ENCODE data around the gene CCDC47.

Gene CCDC47

GRCh38 chr17:63753215-63753614, 20.2 kb downstream of the CCDC47 start:
- no peak overlapping the region for H3K27ac ChIP-seq
- no peak for TF ChIP-seq ZFX (IDR thresholded peaks at IDR 0.05)
- no peak for TF ChIP-seq CTCF (conservative IDR thresholded peaks at IDR 0.05)

- TF ChIP-seq ZFX (IDR thresholded peaks at IDR 0.05) (no peak), CTCF (conservative IDR thresholded peaks at IDR 0.05) (no peak)
- no peak overlapping the region for H3K27ac ChIP-seq
These were observed 20.7 kb downstream of the CCDC47 start for GRCh38 chr17:63752707-63753106.

GRCh38 chr17:63751806-63752205, 21.6 kb downstream of the CCDC47 start:
- H3K27ac ChIP-seq, result no peak overlapping the region
- no peak for TF ChIP-seq ZFX (IDR thresholded peaks at IDR 0.05)
- TF ChIP-seq CTCF (conservative IDR thresholded peaks at IDR 0.05), result no peak

GRCh38 chr17:63741408-63742173, 31.8 kb downstream of the CCDC47 start, which contains the start of gene STRADA:
TSS of gene STRADA (minus strand) at chr17:63741799. CDS start at chr17:63728369, 13,430 bp downstream.
- TF ChIP-seq CTCF (conservative IDR thresholded peaks at IDR 0.05), result no peak
- peak; percentile 80; the same call in 1 of the 2 replicates for TF ChIP-seq ZFX (IDR thresholded peaks at IDR 0.05)
- peak within 1 kb of the TSS; percentile 97 for H3K27ac ChIP-seq

GRCh38 chr17:63741143-63741407, 32.3 kb downstream of the CCDC47 start:
- H3K27ac ChIP-seq, result peak overlapping the region; percentile 97
- no peak for TF ChIP-seq CTCF (conservative IDR thresholded peaks at IDR 0.05)

- H3K27ac ChIP-seq, result peak overlapping the region; percentile 97
- TF ChIP-seq ZFX (IDR thresholded peaks at IDR 0.05), result no peak
- TF ChIP-seq CTCF (conservative IDR thresholded peaks at IDR 0.05), result no peak
These were observed 32.8 kb downstream of the CCDC47 start for GRCh38 chr17:63740464-63741142.

GRCh38 chr17:63735691-63736090, 37.7 kb downstream of the CCDC47 start:
- no peak overlapping the region for H3K27ac ChIP-seq
- TF ChIP-seq ZFX (IDR thresholded peaks at IDR 0.05), result no peak
- no peak for TF ChIP-seq CTCF (conservative IDR thresholded peaks at IDR 0.05)
